Sigmoid colon (tissue), 7 donors: ENCODE data around the gene CLMN. TPM values are rescaled to one million over a fixed set of nuclear protein-coding genes. Genes with fewer than 3 reads are reported as not detected.
"Not testable (repeated sequence)": the region's sequence is repeated elsewhere in the genome, so short reads cannot be mapped to it uniquely, and the experiment has no call there.

Experiments used
- DNase-seq: peaks from one replicate; pipeline ENCODE4 v3.0.0-alpha.2; 2019
- H3K27ac ChIP-seq, 4 donors: fragments of 200-600 bp; sonication (generic); one replicate each; pipeline ENCODE4 v1.5.1; 2016 to 2019; ENCODE audit warnings: mild to moderate bottlenecking in 1 of 4
- H3K27me3 ChIP-seq, 3 donors: fragments of 200-600 bp; sonication (generic); one replicate each; pipeline ENCODE4 v1.5.1; 2019; ENCODE audit warnings: mild to moderate bottlenecking in 1 of 3
- H3K36me3 ChIP-seq, 4 donors: fragments of 200-600 bp; sonication (generic); one replicate each; pipeline ENCODE4 v1.5.1; 2016 to 2019
- H3K4me1 ChIP-seq, 4 donors: fragments of 200-600 bp; sonication (generic); one replicate each; pipeline ENCODE4 v1.5.1; 2017 to 2019
- H3K4me3 ChIP-seq, 4 donors: fragments of 200-600 bp; sonication (generic); one replicate each; pipeline ENCODE4 v1.5.1; 2017 to 2019; ENCODE audit warnings: mild to moderate bottlenecking in 2 of 4, moderate library complexity in 1 of 4
- H3K9me3 ChIP-seq, 4 donors: fragments of 200-600 bp in 3 of 4; sonication (generic) in 3 of 4; one replicate each; pipeline versions ENCODE4 v1.5.1 to v1.6.1; 2013 to 2019
- CTCF ChIP-seq, 4 experiments: fragments of 450-650 bp in 3 of 4; fragments of 200-600 bp in 1 of 4; IDR thresholded peaks; one replicate each; pipeline ENCODE4 v1.5.1; 2016 to 2019; ENCODE audit warnings: antibody characterized with exemption in 4 of 4, mild to moderate bottlenecking in 3 of 4, moderate library complexity in 2 of 4
- EP300 ChIP-seq, 4 donors: sonication (generic); formaldehyde crosslinking; IDR thresholded peaks; one replicate each; pipeline ENCODE4 v1.6.1; 2017; ENCODE audit warnings: antibody characterized with exemption in 4 of 4
- POLR2A ChIP-seq, 2 donors: fragments of 450-650 bp; IDR thresholded peaks; one replicate each; pipeline ENCODE4 v1.6.1; 2016; ENCODE audit warnings: antibody characterized with exemption in 2 of 2, mild to moderate bottlenecking in 2 of 2, moderate library complexity in 2 of 2
- POLR2AphosphoS5 ChIP-seq, 4 donors: sonication (generic); formaldehyde crosslinking; IDR thresholded peaks; one replicate each; pipeline ENCODE4 v1.6.1; 2017; ENCODE audit warnings: antibody characterized with exemption in 4 of 4
- WGBS, 2 donors: extraction: QIAGEN DNeasy Blood & Tissue Kit; methylation state at CpG; one replicate each; pipeline ENCODE4 v1.1.7; 2013; 5-methylcytosine and 5-hydroxymethylcytosine counted together
- intact Hi-C: fragments of 100-400 bp; cut with DNase I; formaldehyde crosslinking; loops from one replicate; pipeline ENCODE4 v1.15.1; 2023
- polyA plus RNA-seq, 3 donors: library from polyadenylated mRNA; stranded (reverse); fragments of 200-250 nt; gene quantifications; one replicate each; pipeline ENCODE4 v1.2.3, GENCODE V29; 2013
- total RNA-seq, 4 donors: library from RNA; depleted of rRNA; stranded (reverse); fragments of >200 nt; gene quantifications; one replicate each; pipeline ENCODE4 v1.1.0, GENCODE V29; 2016
- donor health status: healthy with polysubstance abuse.
- donor health status: Bipolar disorder and iron deficiency.
- donor health status: healthy.

The CLMN gene
- total and polyA plus RNA-seq, 7 donors = 3.5 to 40.2 (median 9.1) TPM

GRCh38 chr14:95183532-95184412 lies 135.9 kb downstream of the CLMN start:
- peak overlapping the region; percentile 45 to 68 (median 58) for H3K27ac ChIP-seq
- H3K9me3 ChIP-seq = no peaks in the 10 kb centered on the region
- no peak overlapping the region for H3K4me3 ChIP-seq
- no peak for TF ChIP-seq POLR2A (IDR thresholded peaks at IDR 0.05)
- TF ChIP-seq EP300 (IDR thresholded peaks at IDR 0.05) = no peak
- no peak for TF ChIP-seq POLR2AphosphoS5 (IDR thresholded peaks at IDR 0.05)
- TF ChIP-seq CTCF (IDR thresholded peaks at IDR 0.05) = no peak
- intact Hi-C loops = no loop called here
- H3K27me3 ChIP-seq = no peaks in the 10 kb centered on the region
- no peak for DNase-seq
- H3K36me3 ChIP-seq = no peaks in the 10 kb centered on the region
- H3K4me1 ChIP-seq = peaks cover 0 to 22% (median 14%) of the 10 kb centered on the region in 4 donors
- 19 to 51% methylated on average over 6 of the region's 6 CpGs for WGBS, 2 donors

- H3K4me1 ChIP-seq = peaks cover 0 to 22% (median 14%) of the 10 kb centered on the region in 4 donors
- intact Hi-C loops = no loop called here
- peak overlapping the region in 3 of 4 donors; percentile 52 to 68 (median 63) for H3K27ac ChIP-seq
Observed at GRCh38 chr14:95183082-95183481, 136.6 kb downstream of the CLMN start.

GRCh38 chr14:95182379-95182778 lies 137.3 kb downstream of the CLMN start:
- Histone ChIP-seq H3K4me1 (peaks cover 0 to 22% (median 14%) of the 10 kb centered on the region in 4 donors), H3K27me3 (no peaks in the 10 kb centered on the region), H3K27ac (peak overlapping the region in 2 of 4 donors; percentile 63 to 68), H3K4me3 (no peak overlapping the region), H3K36me3 (no peaks in the 10 kb centered on the region), H3K9me3 (no peaks in the 10 kb centered on the region)
- intact Hi-C loops = no loop called here
- DNase-seq = no peak
- WGBS, 2 donors = 91 to 95% methylated on average over 8 of the region's 8 CpGs
- TF ChIP-seq POLR2AphosphoS5 (IDR thresholded peaks at IDR 0.05) = no peak
- TF ChIP-seq POLR2A (IDR thresholded peaks at IDR 0.05) = no peak
- TF ChIP-seq CTCF (IDR thresholded peaks at IDR 0.05) = no peak
- no peak for TF ChIP-seq EP300 (IDR thresholded peaks at IDR 0.05)

More at GRCh38 chr14:95183082-95183481, 136.6 kb downstream of the CLMN start:
- Histone ChIP-seq H3K4me3 (no peak overlapping the region), H3K27me3 (no peaks in the 10 kb centered on the region), H3K36me3 (no peaks in the 10 kb centered on the region), H3K9me3 (no peaks in the 10 kb centered on the region)
- TF ChIP-seq POLR2AphosphoS5 (IDR thresholded peaks at IDR 0.05) (no peak), CTCF (IDR thresholded peaks at IDR 0.05) (no peak), POLR2A (IDR thresholded peaks at IDR 0.05) (no peak), EP300 (IDR thresholded peaks at IDR 0.05) (no peak)
- 79 to 82% methylated on average over 1 of the region's 1 CpG for WGBS, 2 donors
- no peak for DNase-seq

GRCh38 chr14:95180966-95181741 lies 138.6 kb downstream of the CLMN start:
- no peak overlapping the region for H3K27ac ChIP-seq
- no peaks in the 10 kb centered on the region for H3K27me3 ChIP-seq
- no peak overlapping the region for H3K4me3 ChIP-seq
- peaks cover 0 to 22% (median 14%) of the 10 kb centered on the region in 4 donors for H3K4me1 ChIP-seq
- WGBS, 2 donors = 90% methylated on average over 8 of the region's 8 CpGs
- DNase-seq = no peak
- no peak for TF ChIP-seq CTCF (IDR thresholded peaks at IDR 0.05)
- no peak for TF ChIP-seq POLR2A (IDR thresholded peaks at IDR 0.05)
- no peak for TF ChIP-seq EP300 (IDR thresholded peaks at IDR 0.05)
- TF ChIP-seq POLR2AphosphoS5 (IDR thresholded peaks at IDR 0.05) = peak in 1 of 4 donors; percentile 13
- H3K36me3 ChIP-seq = no peaks in the 10 kb centered on the region
- no peaks in the 10 kb centered on the region for H3K9me3 ChIP-seq
- intact Hi-C loops = no loop called here

- H3K9me3 ChIP-seq, H3K27ac ChIP-seq, H3K36me3 ChIP-seq, H3K4me1 ChIP-seq, DNase-seq, intact Hi-C loops, H3K4me3 ChIP-seq, H3K27me3 ChIP-seq: not testable (repeated sequence)
- WGBS, 2 donors = 76 to 91% methylated on average over 3 of the region's 3 CpGs
Observed at GRCh38 chr14:95175670-95176069, 144.0 kb downstream of the CLMN start.
